Measurements from ENCODE around the gene C8B. TPM values are rescaled to one million over a fixed set of nuclear protein-coding genes. Genes with fewer than 3 reads are reported as not detected.

C8B gene
- total and polyA plus RNA-seq, 4 experiments from 2014 or later = not detected

DNA sequence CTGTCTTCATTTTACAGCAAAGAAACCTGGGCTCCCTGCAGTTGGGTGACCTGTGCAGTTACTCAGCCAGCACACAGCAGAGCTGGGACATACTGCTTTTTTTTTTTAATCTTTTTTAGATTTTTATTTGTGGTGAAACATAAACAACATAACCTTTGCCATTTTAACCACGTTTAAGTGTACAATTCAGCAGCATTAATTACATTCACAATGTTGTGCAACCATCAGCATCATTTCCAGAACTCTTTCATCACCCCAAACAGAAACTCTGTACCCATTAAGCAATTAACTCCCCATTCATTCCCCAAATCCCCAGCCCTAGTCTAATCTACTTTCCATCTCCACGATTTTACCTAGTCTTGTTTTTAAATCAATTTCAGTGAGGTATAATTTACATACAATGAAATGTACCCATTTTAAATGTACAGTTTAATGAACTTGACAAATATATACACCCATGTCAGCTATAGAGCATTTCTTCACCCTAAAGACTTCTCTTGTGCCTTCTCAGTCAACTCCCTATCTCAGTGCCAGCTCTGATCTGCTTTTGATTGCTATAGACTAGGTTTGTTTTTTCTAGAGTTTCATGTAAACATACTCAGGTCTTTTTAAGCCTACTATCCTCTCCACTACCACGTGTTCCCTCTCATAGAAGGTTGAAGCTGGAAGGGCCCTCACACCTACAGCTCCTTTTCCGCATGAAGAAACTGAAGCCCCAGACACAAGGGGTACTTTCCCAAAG, 37.8 kb upstream of the C8B start:
- H3K27me3 ChIP-seq (ENCODE audit: insufficient read depth, low read length) = no peaks in the 10 kb centered on the region
- DNase-seq = no peak
- H3K36me3 ChIP-seq (ENCODE audit: insufficient read depth, low read length) = no peaks in the 10 kb centered on the region
- no peaks in the 10 kb centered on the region for H3K9me3 ChIP-seq (ENCODE audit: control insufficient read depth in 1 of 2, low read length in 2 of 2)
- POLR2A ChIA-PET (ENCODE audit: partially characterized antibody) = no interaction called here
- Mint-ChIP-seq H3K27me3 (no peaks in the 10 kb centered on the region), H3K4me3 (no peak overlapping the region), H3K4me1 (no peaks in the 10 kb centered on the region), H3K27ac (no peak overlapping the region), H3K9me3 (peaks cover 0 to 2% (median 0%) of the 10 kb centered on the region in 8 donors), H3K36me3 (peaks cover 0 to 9% of the 10 kb centered on the region in 2 donors)
- intact Hi-C loops (cut with micrococcal nuclease) = no loop called here
- CTCF ChIA-PET (ENCODE audit: partially characterized antibody) = interaction anchor here (1.3 kb wide), 1 partner anchor 14 kb away, joined by 3 read pairs; no protein-coding TSS in a partner anchor
- H3K27ac ChIP-seq (ENCODE audit: low read depth, low read length) = no peak overlapping the region
- H3K4me1 ChIP-seq (ENCODE audit: insufficient read depth, low read length) = no peaks in the 10 kb centered on the region
- H3K4me3 ChIP-seq (ENCODE audit: low read length in 2 of 2) = no peak overlapping the region

DNA sequence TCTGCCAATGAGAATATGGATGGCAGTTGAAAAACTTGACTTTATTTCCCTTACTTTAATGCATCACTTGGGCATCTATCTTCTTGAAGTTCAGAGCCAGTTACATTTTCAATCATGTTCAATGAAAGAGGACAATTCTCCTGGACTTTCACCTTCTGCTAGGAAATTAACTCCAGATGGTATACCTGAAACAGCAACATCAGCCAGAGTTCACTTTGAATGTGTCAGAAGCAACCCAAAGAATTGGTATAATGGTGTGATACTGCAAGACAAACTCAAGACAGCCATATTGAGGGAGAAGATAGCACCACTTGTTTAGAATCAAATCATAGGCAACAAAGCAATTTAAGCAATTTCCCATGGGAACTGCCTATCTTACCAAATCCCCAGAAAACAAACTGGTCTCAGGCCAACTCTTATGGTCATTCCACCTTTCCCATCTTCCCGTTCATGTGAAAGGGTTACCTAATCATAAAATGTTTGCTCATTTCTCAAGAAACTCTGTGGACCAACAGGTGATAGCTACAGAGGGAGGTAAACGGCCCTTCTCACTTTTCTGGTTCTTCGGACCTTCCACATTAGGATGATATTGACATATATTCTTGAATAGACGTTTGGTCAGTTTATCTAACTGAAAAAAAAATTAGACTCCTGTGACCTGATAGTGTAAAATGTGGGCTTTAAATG, 29.7 kb upstream of the C8B start:
- H3K27me3 Mint-ChIP-seq = no peaks in the 10 kb centered on the region
- H3K4me3 ChIP-seq (ENCODE audit: low read length in 2 of 2) = no peak overlapping the region
- no peaks in the 10 kb centered on the region for H3K4me1 ChIP-seq (ENCODE audit: insufficient read depth, low read length)
- no peaks in the 10 kb centered on the region for H3K36me3 ChIP-seq (ENCODE audit: insufficient read depth, low read length)
- DNase-seq = no peak
- no peak overlapping the region for H3K27ac ChIP-seq (ENCODE audit: low read depth, low read length)
- CTCF ChIA-PET (ENCODE audit: partially characterized antibody) = no interaction called here
- no peaks in the 10 kb centered on the region for H3K9me3 ChIP-seq (ENCODE audit: control insufficient read depth in 1 of 2, low read length in 2 of 2)
- no peaks in the 10 kb centered on the region for H3K27me3 ChIP-seq (ENCODE audit: insufficient read depth, low read length)
- POLR2A ChIA-PET (ENCODE audit: partially characterized antibody) = no interaction called here
- H3K4me1 Mint-ChIP-seq = no peaks in the 10 kb centered on the region
- H3K9me3 Mint-ChIP-seq = peaks cover 0 to 2% (median 0%) of the 10 kb centered on the region in 8 donors
- intact Hi-C loops (cut with micrococcal nuclease) = no loop called here
- peaks cover 0 to 22% of the 10 kb centered on the region in 2 donors for H3K36me3 Mint-ChIP-seq
- no peak overlapping the region for H3K4me3 Mint-ChIP-seq
- H3K27ac Mint-ChIP-seq = no peak overlapping the region

DNA sequence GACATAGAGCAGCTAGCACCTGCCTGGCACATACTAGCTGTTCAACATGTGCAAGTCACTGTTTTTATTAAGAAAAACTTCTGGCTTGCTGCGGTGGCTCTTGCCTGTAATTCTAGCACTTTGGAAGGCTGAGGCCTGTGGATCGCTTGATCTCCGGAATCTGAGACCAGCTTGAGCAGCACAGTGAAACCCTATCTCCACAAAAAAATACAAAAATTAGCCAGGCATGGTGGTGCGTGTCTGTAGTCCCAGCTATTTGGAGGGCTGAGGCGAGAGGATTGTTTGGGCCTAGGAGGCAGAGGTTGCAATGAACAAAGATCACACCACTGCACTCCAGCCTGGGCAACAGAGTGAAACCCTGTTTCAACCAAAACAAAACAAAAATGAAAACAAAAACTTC, 27.7 kb upstream of the C8B start:
- Mint-ChIP-seq H3K4me1 (no peaks in the 10 kb centered on the region), H3K36me3 (peaks cover 0 to 22% of the 10 kb centered on the region in 2 donors), H3K4me3 (no peak overlapping the region), H3K9me3 (peaks cover 0 to 2% (median 0%) of the 10 kb centered on the region in 8 donors), H3K27ac (no peak overlapping the region), H3K27me3 (no peaks in the 10 kb centered on the region)
- no peaks in the 10 kb centered on the region for H3K27me3 ChIP-seq (ENCODE audit: insufficient read depth, low read length)
- ChIA-PET CTCF (ENCODE audit: partially characterized antibody) (no interaction called here), POLR2A (ENCODE audit: partially characterized antibody) (no interaction called here)
- no peak overlapping the region for H3K27ac ChIP-seq (ENCODE audit: low read depth, low read length)
- DNase-seq = no peak
- H3K36me3 ChIP-seq (ENCODE audit: insufficient read depth, low read length) = no peaks in the 10 kb centered on the region
- no peaks in the 10 kb centered on the region for H3K9me3 ChIP-seq (ENCODE audit: control insufficient read depth in 1 of 2, low read length in 2 of 2)
- intact Hi-C loops (cut with micrococcal nuclease) = no loop called here
- no peak overlapping the region for H3K4me3 ChIP-seq (ENCODE audit: low read length in 2 of 2)
- H3K4me1 ChIP-seq (ENCODE audit: insufficient read depth, low read length) = no peaks in the 10 kb centered on the region

DNA sequence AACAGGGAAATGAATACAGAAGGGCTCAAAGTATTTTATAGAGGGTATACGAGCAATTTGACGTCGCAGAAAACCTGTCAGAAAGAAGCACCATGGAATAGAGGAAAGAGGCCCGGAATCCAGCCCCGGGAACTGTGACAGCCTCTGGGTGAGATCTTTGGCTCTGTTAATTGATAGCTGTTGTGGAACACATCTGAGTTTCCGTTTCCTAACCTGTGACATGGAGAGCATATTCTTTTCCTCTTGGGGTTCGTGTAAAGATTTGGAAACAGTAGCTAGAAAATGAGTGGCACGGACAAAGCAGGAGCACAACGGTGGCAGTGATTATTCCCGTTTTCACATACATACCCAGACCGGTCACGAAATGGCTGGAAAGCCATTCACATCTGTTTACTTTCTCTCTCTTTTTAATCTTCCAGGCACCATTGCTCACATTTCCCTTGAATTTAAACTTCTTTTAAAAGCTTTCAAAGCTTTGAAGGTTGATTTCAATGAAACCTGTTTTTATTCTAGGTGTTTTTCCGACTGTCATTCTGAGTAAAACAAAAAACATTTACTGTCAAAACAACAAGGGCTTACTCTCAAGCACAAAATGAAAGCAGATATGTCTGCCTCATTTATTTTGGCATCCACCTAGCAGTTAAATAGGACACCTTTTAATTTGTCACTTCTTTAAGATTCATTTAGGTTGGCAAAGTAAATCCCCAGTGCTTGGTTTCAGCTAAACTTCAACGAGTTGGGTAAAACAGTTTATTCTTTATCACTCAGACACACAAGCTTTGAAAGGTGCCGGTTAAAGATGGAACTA, 26.7 kb upstream of the C8B start:
- Mint-ChIP-seq H3K9me3 (peaks cover 0 to 2% (median 0%) of the 10 kb centered on the region in 8 donors), H3K27me3 (no peaks in the 10 kb centered on the region), H3K4me3 (no peak overlapping the region), H3K4me1 (no peaks in the 10 kb centered on the region), H3K27ac (no peak overlapping the region), H3K36me3 (peaks cover 0 to 16% of the 10 kb centered on the region in 2 donors)
- no peaks in the 10 kb centered on the region for H3K9me3 ChIP-seq (ENCODE audit: control insufficient read depth in 1 of 2, low read length in 2 of 2)
- DNase-seq = no peak
- H3K27me3 ChIP-seq (ENCODE audit: insufficient read depth, low read length) = no peaks in the 10 kb centered on the region
- no peak overlapping the region for H3K27ac ChIP-seq (ENCODE audit: low read depth, low read length)
- POLR2A ChIA-PET (ENCODE audit: partially characterized antibody) = no interaction called here
- no peaks in the 10 kb centered on the region for H3K36me3 ChIP-seq (ENCODE audit: insufficient read depth, low read length)
- H3K4me3 ChIP-seq (ENCODE audit: low read length in 2 of 2) = no peak overlapping the region
- intact Hi-C loops (cut with micrococcal nuclease) = no loop called here
- no peaks in the 10 kb centered on the region for H3K4me1 ChIP-seq (ENCODE audit: insufficient read depth, low read length)
- CTCF ChIA-PET (ENCODE audit: partially characterized antibody) = no interaction called here

DNA sequence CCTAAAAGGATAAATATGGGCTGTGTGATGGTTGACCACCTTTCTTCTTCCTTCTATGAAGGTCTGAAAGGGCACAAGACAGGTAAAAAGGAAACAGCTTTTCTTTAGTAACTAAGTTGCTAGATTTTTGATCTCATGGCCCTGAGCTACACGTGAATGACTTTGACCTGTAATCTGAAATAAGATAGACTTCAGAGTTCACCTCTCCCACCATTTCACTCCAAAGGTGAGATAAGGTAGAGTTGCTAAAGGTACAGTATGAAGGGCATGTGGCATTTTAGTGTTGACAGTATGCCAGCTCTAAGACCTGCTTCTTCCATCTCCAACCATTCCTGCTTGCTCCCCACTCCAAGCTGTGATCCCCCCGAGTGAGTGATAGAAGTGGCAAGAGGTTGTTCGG, 25.8 kb upstream of the C8B start:
- H3K27ac Mint-ChIP-seq = no peak overlapping the region
- no peak for DNase-seq
- intact Hi-C loops (cut with micrococcal nuclease) = no loop called here
- no peaks in the 10 kb centered on the region for H3K27me3 Mint-ChIP-seq
- Histone ChIP-seq H3K36me3 (ENCODE audit: insufficient read depth, low read length) (no peaks in the 10 kb centered on the region), H3K9me3 (ENCODE audit: control insufficient read depth in 1 of 2, low read length in 2 of 2) (no peaks in the 10 kb centered on the region), H3K4me1 (ENCODE audit: insufficient read depth, low read length) (no peaks in the 10 kb centered on the region), H3K4me3 (ENCODE audit: low read length in 2 of 2) (no peak overlapping the region), H3K27me3 (ENCODE audit: insufficient read depth, low read length) (no peaks in the 10 kb centered on the region), H3K27ac (ENCODE audit: low read depth, low read length) (no peak overlapping the region)
- peaks cover 0 to 2% (median 0%) of the 10 kb centered on the region in 8 donors for H3K9me3 Mint-ChIP-seq
- H3K36me3 Mint-ChIP-seq = peaks cover 0 to 16% of the 10 kb centered on the region in 2 donors
- CTCF ChIA-PET (ENCODE audit: partially characterized antibody) = no interaction called here
- no peak overlapping the region for H3K4me3 Mint-ChIP-seq
- H3K4me1 Mint-ChIP-seq = no peaks in the 10 kb centered on the region
- POLR2A ChIA-PET (ENCODE audit: partially characterized antibody) = no interaction called here

GRCh38 chr1:56986397-56986796, 20.6 kb upstream of the C8B start:
- Histone ChIP-seq H3K9me3 (ENCODE audit: control insufficient read depth in 1 of 2, low read length in 2 of 2) (no peaks in the 10 kb centered on the region), H3K36me3 (ENCODE audit: insufficient read depth, low read length) (no peaks in the 10 kb centered on the region), H3K27me3 (ENCODE audit: insufficient read depth, low read length) (no peaks in the 10 kb centered on the region), H3K4me3 (ENCODE audit: low read length in 2 of 2) (no peak overlapping the region), H3K4me1 (ENCODE audit: insufficient read depth, low read length) (no peaks in the 10 kb centered on the region), H3K27ac (ENCODE audit: low read depth, low read length) (no peak overlapping the region)
- no peaks in the 10 kb centered on the region for H3K36me3 Mint-ChIP-seq
- ChIA-PET CTCF (ENCODE audit: partially characterized antibody) (no interaction called here), POLR2A (ENCODE audit: partially characterized antibody) (no interaction called here)
- no peak overlapping the region for H3K4me3 Mint-ChIP-seq
- H3K27me3 Mint-ChIP-seq = peaks cover 0 to 1% of the 10 kb centered on the region in 2 donors
- no peak for DNase-seq
- peaks cover 0 to 2% (median 0%) of the 10 kb centered on the region in 8 donors for H3K9me3 Mint-ChIP-seq
- H3K27ac Mint-ChIP-seq = no peak overlapping the region
- intact Hi-C loops (cut with micrococcal nuclease) = no loop called here
- no peaks in the 10 kb centered on the region for H3K4me1 Mint-ChIP-seq

DNA sequence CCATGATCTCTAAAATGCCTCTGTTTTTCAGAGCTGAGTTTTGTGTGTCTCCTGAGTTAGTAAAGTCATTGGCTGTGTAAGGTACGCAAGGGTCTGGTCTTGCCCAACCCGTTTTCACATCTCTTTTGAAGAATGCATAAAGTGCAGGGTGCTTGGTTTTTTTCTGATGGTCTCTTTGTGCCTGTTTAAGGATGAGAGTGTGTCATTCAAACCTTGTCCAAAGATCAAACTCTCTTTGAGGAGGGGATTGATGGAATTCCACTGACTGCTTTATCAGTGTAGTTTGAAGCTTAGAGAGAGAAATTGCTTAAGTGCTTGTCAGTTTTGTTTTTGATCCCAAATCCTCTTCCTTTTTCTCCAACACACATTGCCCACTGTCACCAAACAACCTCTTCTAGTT, 20.0 kb upstream of the C8B start:
- no peak overlapping the region for H3K27ac ChIP-seq (ENCODE audit: low read depth, low read length)
- H3K27me3 ChIP-seq (ENCODE audit: insufficient read depth, low read length) = no peaks in the 10 kb centered on the region
- no peak overlapping the region for H3K4me3 ChIP-seq (ENCODE audit: low read length in 2 of 2)
- H3K36me3 Mint-ChIP-seq = no peaks in the 10 kb centered on the region
- H3K27me3 Mint-ChIP-seq = peaks cover 0 to 2% of the 10 kb centered on the region in 2 donors
- POLR2A ChIA-PET (ENCODE audit: partially characterized antibody) = no interaction called here
- H3K9me3 ChIP-seq (ENCODE audit: control insufficient read depth in 1 of 2, low read length in 2 of 2) = no peaks in the 10 kb centered on the region
- H3K4me3 Mint-ChIP-seq = no peak overlapping the region
- CTCF ChIA-PET (ENCODE audit: partially characterized antibody) = no interaction called here
- no peak overlapping the region for H3K27ac Mint-ChIP-seq
- H3K9me3 Mint-ChIP-seq = peaks cover 0 to 2% (median 0%) of the 10 kb centered on the region in 8 donors
- intact Hi-C loops (cut with micrococcal nuclease) = no loop called here
- no peaks in the 10 kb centered on the region for H3K36me3 ChIP-seq (ENCODE audit: insufficient read depth, low read length)
- no peaks in the 10 kb centered on the region for H3K4me1 Mint-ChIP-seq
- DNase-seq = no peak
- no peaks in the 10 kb centered on the region for H3K4me1 ChIP-seq (ENCODE audit: insufficient read depth, low read length)

Measured in CD4-positive, alpha-beta memory T cell (primary cell).